DMS79 (cell line): ENCODE data around the gene LAMA3.
"Not testable (repeated sequence)": the region's sequence is repeated elsewhere in the genome, so short reads cannot be mapped to it uniquely, and the experiment has no call there.

Experiments used
- DNase-seq: peaks from one replicate; lab custom pipeline; 2025; lab: John Stamatoyannopoulos, UW

Gene LAMA3

GRCh38 chr18:23706971-23707640 lies 17.9 kb downstream of the LAMA3 start:
- no peak for DNase-seq

GRCh38 chr18:23710068-23710527 lies 20.8 kb downstream of the LAMA3 start:
- no peak for DNase-seq

DNA sequence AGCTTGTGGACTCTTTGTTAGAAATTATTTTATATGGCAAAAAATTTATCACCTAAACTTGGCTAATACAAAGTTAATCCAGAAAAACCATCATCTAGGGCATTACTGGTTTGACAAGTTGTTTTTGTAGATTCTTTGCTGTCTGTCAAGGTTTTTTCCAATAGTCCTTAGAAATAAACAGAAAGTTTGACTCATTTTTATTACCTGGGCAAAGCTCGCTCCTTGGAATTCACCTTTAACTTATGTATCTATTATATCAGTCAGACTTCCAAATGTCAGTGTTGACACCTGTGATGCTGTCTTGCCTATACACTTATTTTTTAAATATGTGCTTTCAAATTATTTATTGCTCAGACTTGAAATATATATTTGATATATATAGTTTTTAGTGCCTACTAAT lies 21.7 kb downstream of the LAMA3 start:
- DNase-seq, result no peak

DNA sequence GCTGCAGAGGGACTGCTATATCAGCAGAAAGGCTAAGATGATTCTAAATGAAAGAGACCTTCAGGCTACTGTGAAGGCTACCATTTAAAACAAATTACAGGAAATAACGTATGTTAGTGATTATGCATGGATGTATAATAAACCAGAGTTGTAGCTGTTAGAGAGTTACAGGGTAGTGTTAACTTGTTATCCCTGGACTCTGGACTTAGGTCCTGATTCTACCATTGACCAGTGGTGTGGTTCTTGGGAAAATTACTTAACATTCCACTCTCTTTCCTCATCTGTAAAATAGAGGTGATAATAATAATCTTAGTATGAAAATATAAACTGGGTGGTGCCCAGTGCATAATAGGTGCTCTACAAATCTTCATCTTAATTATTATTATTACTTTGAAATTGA lies 22.2 kb downstream of the LAMA3 start:
- DNase-seq, result no peak

GRCh38 chr18:23712445-23712844 lies 23.2 kb downstream of the LAMA3 start:
- DNase-seq, result no peak

DNA sequence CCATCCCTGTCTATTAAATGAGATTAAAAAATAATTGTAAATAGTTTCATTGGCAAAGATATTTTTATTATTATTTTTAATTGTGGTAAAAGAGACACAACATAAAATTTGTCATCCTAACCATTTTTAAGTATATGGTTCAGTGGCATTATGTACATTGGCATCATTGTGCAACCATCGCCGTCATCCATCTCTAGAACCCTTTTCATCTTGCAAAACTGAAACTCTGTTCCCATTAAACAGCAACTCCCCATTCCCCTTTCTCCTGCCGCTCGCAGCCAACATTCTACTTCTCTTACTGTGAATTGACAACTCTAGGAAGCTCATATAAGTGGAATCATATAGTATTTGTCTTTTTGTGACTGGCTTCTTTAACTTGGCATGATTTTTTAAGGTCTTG lies 25.3 kb downstream of the LAMA3 start:
- DNase-seq, result no peak

GRCh38 chr18:23716079-23716478 lies 26.8 kb downstream of the LAMA3 start:
- not testable (repeated sequence) for DNase-seq

DNA sequence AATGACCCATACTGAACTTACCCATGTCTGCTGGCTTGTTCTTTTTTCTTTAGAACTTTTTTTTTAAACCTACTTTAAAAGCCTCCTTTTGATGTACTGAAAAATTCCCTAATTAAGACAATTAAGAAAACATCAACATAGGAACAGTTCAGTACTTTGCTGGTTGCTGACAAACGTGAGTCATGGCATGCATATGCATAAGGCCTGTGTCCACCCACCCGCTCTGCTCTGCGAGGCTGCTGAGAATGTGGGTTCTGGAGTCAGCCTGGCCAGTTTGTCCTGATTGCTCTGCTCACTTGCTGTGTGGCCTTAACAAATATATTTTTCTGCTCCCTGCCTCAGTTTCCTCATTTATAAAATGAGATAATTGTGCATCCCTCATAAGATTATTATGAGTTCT lies 27.3 kb downstream of the LAMA3 start:
- no peak for DNase-seq

- DNase-seq, result no peak
These were observed 27.7 kb downstream of the LAMA3 start for GRCh38 chr18:23716966-23717365.

DNA sequence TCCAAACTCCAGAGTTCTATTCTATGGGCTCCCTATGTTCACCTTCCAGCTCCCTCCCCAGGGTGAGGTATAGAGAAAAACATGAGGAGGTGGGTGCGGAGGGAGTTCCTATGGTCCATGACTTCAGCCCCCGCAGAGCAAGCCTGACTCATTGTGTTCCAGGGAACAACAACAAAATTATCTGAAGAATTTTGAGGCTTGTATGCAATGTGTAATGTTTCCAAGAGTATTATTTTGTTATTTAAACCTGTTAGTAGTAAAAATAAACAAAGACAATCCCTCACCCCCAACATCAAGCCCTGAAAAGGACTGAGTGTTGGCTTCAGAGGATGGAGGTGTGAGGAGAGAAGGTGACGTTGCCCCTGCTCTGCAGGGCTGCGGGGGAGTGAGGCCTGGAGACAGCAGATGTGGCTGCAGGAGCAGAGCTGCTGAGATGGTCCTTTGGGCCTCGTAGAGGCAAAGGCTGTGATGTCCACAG lies 29.0 kb downstream of the LAMA3 start:
- DNase-seq, result no peak

DNA sequence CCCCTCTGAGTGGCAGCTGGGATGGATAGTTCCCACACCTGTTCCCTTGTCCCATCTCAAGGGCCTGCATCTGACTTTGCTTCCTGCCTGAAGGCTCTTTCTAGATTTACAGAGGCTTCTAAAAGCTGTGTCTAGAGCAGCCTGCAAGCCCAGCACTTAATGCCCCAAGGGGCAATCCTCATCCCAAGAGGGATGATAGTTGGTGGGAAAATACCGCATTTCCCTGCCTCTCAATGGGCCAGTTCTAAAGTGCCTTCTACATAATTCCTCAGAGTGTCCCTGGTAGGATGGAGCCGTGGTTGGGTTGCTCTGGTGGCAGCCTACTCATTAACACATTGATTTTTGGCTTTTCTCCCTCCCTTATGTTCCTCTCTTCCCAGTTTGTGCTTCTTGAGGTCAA lies 29.5 kb downstream of the LAMA3 start:
- no peak for DNase-seq

- no peak for DNase-seq
These were observed 30.5 kb downstream of the LAMA3 start for GRCh38 chr18:23719634-23720201.

GRCh38 chr18:23721696-23722480 lies 32.6 kb downstream of the LAMA3 start:
- DNase-seq, result no peak

DNA sequence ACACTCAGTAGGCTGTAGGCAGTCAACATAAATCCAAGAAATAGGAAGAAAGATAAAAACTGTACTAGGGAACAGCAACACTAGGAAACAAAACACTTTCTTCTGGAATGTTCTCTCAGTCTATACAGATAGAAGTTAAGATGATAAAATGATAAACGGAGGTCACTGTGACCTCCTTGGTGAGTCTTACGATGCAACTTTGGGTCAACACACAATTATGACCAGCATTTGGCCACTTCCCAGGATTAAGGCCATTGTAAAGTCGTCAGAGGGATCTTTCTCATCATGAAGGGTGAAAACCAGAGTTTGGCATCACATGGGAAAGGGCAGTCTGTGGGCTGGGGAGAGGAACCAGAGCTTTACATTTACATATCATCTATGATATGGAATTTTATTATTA lies 33.4 kb downstream of the LAMA3 start:
- no peak for DNase-seq

GRCh38 chr18:23723121-23723520 lies 33.9 kb downstream of the LAMA3 start:
- no peak for DNase-seq

GRCh38 chr18:23724681-23725080 lies 35.4 kb downstream of the LAMA3 start:
- DNase-seq, result no peak

- no peak for DNase-seq
These were observed 36.1 kb downstream of the LAMA3 start for GRCh38 chr18:23725351-23725750.

DNA sequence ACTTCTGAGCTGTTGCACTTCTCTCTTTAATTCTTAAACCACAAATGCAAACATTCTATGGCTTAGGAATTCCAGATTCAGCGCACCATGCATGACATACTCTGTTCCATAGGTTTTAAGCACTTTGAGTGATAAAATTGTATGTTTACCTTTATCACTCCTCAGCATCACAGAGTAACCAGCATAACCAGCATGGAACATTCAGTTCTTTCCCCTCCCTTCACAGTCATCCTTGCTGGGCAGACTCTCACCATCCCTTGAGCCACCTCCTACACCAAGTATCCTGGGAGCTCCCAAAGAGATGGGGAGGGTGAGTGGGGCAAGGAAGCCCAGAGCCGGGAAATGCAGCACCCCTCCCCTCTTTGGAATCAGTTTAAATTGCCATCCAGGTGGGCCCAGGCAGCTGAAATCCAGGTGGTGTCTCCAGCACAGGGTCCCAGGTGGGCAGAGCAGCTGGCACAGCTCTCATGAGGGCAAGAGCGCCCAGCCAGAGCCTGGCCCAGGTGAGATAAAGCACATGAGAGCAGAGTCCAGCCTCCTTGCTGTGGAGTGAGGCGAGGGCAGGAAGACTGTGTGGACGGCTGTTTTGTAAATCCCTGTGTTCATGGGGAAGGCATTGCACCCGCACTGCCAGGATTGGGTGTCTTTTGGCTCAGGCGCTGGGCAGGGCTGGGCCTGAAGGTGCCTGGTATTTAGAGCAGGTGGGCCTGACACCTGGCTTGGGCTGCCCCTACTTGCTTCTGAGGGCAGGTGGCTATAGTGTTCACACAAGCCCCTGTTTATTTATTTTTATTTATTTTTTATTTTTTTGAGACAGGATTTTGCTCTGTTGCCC lies 36.8 kb downstream of the LAMA3 start:
- no peak for DNase-seq

DNA sequence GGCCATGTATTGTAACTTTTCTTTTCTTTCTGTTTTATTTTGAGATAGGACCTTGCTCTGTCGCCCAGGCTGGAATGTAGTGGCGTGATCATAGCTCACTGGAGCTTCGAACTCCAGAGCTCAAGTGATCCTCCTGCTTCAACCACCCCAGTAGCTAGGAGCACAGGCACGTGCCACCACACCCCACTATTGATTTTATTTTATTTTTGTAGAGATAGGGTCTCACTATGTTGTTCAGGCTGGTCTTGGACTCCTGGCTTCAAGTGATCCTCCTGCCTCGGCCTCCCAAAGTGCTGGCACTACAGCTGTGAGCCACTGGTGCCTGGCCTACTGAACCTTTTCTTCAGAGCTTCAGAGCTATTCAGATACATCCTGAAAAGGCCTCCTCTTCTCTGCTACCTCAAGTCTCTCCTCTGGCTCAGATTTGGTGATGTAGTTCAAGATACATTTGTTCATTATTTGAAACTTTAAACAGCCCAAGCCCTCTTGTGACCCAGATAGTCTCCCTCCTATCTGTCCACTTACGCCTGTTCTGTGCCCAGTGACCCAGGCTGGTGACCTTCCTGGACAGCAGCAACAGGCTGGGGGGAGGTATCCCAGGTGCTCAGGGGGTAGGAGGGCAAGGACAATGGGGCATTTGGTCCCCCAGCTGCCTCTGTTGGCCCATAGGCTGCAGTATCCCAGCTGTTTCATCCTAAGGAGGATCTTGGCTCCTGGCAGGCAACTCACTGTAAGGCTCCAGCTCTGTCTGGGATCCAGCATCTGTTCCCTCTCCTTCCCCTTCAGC lies 38.6 kb downstream of the LAMA3 start:
- DNase-seq, result no peak

DNA sequence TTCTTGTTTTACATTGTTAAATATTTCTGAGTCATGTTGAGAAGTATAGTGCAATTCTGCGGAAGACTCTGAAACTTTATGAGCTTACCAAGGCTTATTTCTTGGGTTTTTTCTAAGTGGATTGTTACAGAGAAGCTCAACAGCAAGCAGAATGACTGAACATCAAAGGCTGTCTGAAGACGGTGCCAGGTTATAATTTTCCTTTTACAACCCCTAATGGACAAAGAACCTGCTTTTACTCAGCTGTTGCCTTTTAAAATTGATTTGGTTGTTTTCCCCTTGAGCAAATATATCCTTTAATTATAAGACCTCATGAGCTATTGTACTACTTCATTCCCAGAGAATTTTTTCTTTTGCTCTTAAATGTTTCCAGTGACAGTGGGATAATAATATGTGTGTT lies 41.6 kb downstream of the LAMA3 start:
- no peak for DNase-seq

DNA sequence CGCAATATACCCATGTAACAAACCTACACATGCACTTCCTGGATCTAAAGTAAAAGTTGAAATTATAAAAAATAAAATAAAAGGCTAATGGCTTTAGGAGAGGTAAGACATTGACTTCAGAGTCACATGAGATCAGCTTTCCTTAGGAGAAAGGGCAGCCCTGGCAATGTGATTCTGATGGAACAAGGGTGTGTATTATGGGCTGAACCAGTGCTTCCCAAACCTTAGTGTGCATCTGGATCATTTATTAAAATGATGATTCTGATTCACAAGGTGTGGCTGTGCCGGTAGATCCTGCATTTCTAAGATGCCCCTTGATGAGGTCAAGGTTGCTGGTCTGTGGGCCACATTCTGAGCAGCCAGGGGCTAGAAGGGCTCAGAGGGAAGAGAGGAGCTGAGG lies 42.6 kb downstream of the LAMA3 start:
- no peak for DNase-seq
